H9 (cell line): Measurements from ENCODE around the gene MLPH. TPM values are rescaled to one million over a fixed set of nuclear protein-coding genes. Genes with fewer than 3 reads are reported as not detected.

Experiments
- DNase-seq: peaks from one replicate; pipeline ENCODE4 v3.0.0-alpha.2; 2017
- H2AFZ ChIP-seq: one replicate; pipeline ENCODE4 v1.6.1; 2013; ENCODE audit warnings: mild to moderate bottlenecking, low read length, control low read depth, moderate library complexity
- H2AK5ac ChIP-seq: 2 replicates; pipeline ENCODE4 v1.6.1; 2013; ENCODE audit warnings: low read length, control low read depth, mixed read lengths; ENCODE audit not compliant: insufficient read length
- H2BK120ac ChIP-seq: one replicate; pipeline ENCODE4 v1.6.1; 2013; ENCODE audit warnings: low read depth, mild to moderate bottlenecking, low read length, control low read depth, inconsistent platforms; ENCODE audit not compliant: poor library complexity, severe bottlenecking
- H2BK12ac ChIP-seq: 2 replicates; pipeline ENCODE4 v1.6.1; 2013; ENCODE audit warnings: low read length, control low read depth, mixed read lengths, low read depth; ENCODE audit not compliant: insufficient read length
- H2BK15ac ChIP-seq: 2 replicates; pipeline ENCODE4 v1.6.1; 2013; ENCODE audit warnings: low read depth, low read length, control low read depth
- H2BK20ac ChIP-seq: one replicate; pipeline ENCODE4 v1.6.1; 2013; ENCODE audit warnings: low read depth, mild to moderate bottlenecking, low read length, control low read depth, inconsistent platforms; ENCODE audit not compliant: poor library complexity, severe bottlenecking
- H2BK5ac ChIP-seq: 2 replicates; pipeline ENCODE4 v1.6.1; 2013; ENCODE audit warnings: low read length, control low read depth, mixed read lengths; ENCODE audit not compliant: insufficient read length
- H3K14ac ChIP-seq: 2 replicates; pipeline ENCODE4 v1.6.1; 2013; ENCODE audit warnings: low read length, control low read depth; ENCODE audit not compliant: insufficient read depth
- H3K18ac ChIP-seq: 2 replicates; pipeline ENCODE4 v1.6.1; 2013; ENCODE audit warnings: low read depth, mild to moderate bottlenecking, mixed read lengths, low read length, control low read depth; ENCODE audit not compliant: insufficient read length
- H3K23ac ChIP-seq: 2 replicates; pipeline ENCODE4 v1.6.1; 2013; ENCODE audit warnings: low read length, control low read depth, mixed read lengths, low read depth; ENCODE audit not compliant: insufficient read length
- H3K23me2 ChIP-seq: 2 replicates; pipeline ENCODE4 v1.6.1; 2013; ENCODE audit warnings: low read depth, mild to moderate bottlenecking, mixed read lengths, low read length, control low read depth; ENCODE audit not compliant: insufficient read length, poor library complexity, severe bottlenecking
- H3K27ac ChIP-seq: 2 replicates; pipeline ENCODE4 v1.5.1; 2013; ENCODE audit warnings: low read length, control low read depth, mixed read lengths, low read depth; ENCODE audit not compliant: insufficient read length
- H3K27me3 ChIP-seq: 2 replicates; pipeline ENCODE4 v1.6.1; 2013; ENCODE audit warnings: low read length, control low read depth, inconsistent platforms; ENCODE audit not compliant: insufficient read depth
- H3K4ac ChIP-seq: 2 replicates; pipeline ENCODE4 v1.6.1; 2013; ENCODE audit warnings: low read depth, mild to moderate bottlenecking, control low read depth, inconsistent platforms, low read length, moderate library complexity
- H3K4me1 ChIP-seq: 2 replicates; pipeline ENCODE4 v1.6.1; 2013; ENCODE audit warnings: low read length, control low read depth, inconsistent platforms; ENCODE audit not compliant: insufficient read depth
- H3K4me2 ChIP-seq: 2 replicates; pipeline ENCODE4 v1.6.1; 2013; ENCODE audit warnings: low read length, control low read depth, mixed read lengths; ENCODE audit not compliant: insufficient read length, insufficient read depth
- H3K56ac ChIP-seq: 2 replicates; pipeline ENCODE4 v1.6.1; 2013; ENCODE audit warnings: low read depth, mild to moderate bottlenecking, mixed read lengths, low read length, control low read depth; ENCODE audit not compliant: insufficient read length
- H3K79me1 ChIP-seq: 2 replicates; pipeline ENCODE4 v1.6.1; 2013; ENCODE audit warnings: low read depth, mild to moderate bottlenecking, moderate library complexity, low read length, control low read depth, inconsistent platforms; ENCODE audit not compliant: insufficient read depth, poor library complexity, severe bottlenecking
- H3K79me2 ChIP-seq: 2 replicates; pipeline ENCODE4 v1.6.1; 2013; ENCODE audit warnings: low read length, control low read depth, inconsistent platforms; ENCODE audit not compliant: insufficient read depth
- H3K9ac ChIP-seq: 2 replicates; pipeline ENCODE4 v1.6.1; 2013; ENCODE audit warnings: low read length, control low read depth, mixed read lengths; ENCODE audit not compliant: insufficient read length; ENCODE audit errors: extremely low read depth
- H3K9me3 ChIP-seq: one replicate; pipeline ENCODE4 v1.6.1; 2013; ENCODE audit warnings: low read depth, low read length, inconsistent platforms; ENCODE audit not compliant: control insufficient read depth
- H3T11ph ChIP-seq: one replicate; pipeline ENCODE4 v1.6.1; 2013; ENCODE audit warnings: mild to moderate bottlenecking, low read length, control low read depth, inconsistent platforms
- H4K20me1 ChIP-seq: one replicate; pipeline ENCODE4 v1.6.1; 2013; ENCODE audit not compliant: control insufficient read depth, insufficient read length, insufficient read depth
- H4K5ac ChIP-seq: 2 replicates; pipeline ENCODE4 v1.6.1; 2013; ENCODE audit warnings: low read depth, mild to moderate bottlenecking, mixed read lengths, low read length, control low read depth; ENCODE audit not compliant: insufficient read length
- H4K8ac ChIP-seq: replicated peaks from 2 replicates; pipeline ENCODE4 v1.6.1; 2013; ENCODE audit warnings: low read length, control low read depth, mixed read lengths, low read depth; ENCODE audit not compliant: insufficient read length
- H4K91ac ChIP-seq: 2 replicates; pipeline ENCODE4 v1.6.1; 2013; ENCODE audit warnings: low read depth, mild to moderate bottlenecking, moderate library complexity, mixed read lengths, low read length, control low read depth; ENCODE audit not compliant: insufficient read length
- H3K27ac Mint-ChIP-seq, 3 experiments: 2 replicates in 2 of 3; 3 replicates in 1 of 3; pipeline ENCODE4 v1.8.0; 2020 to 2021; ENCODE audit warnings: mixed read lengths in 3 of 3, mild to moderate bottlenecking in 1 of 3, moderate library complexity in 1 of 3
- H3K27me3 Mint-ChIP-seq: 2 replicates; pipeline ENCODE4 v1.8.0; 2021; ENCODE audit warnings: low read depth, mild to moderate bottlenecking, moderate library complexity, mixed read lengths
- H3K36me3 Mint-ChIP-seq, 3 experiments: 2 replicates in 2 of 3; 3 replicates in 1 of 3; pipeline ENCODE4 v1.8.0; 2020 to 2021; ENCODE audit warnings: low read depth in 3 of 3, mixed read lengths in 3 of 3; ENCODE audit not compliant: insufficient read depth in 1 of 3
- H3K4me1 Mint-ChIP-seq, 2 experiments: 2 replicates each; pipeline ENCODE4 v1.8.0; 2020; ENCODE audit warnings: mixed read lengths in 2 of 2
- H3K4me3 Mint-ChIP-seq, 2 experiments: 2 replicates in 1 of 2; 3 replicates in 1 of 2; pipeline ENCODE4 v1.8.0; 2020 to 2021; ENCODE audit warnings: mild to moderate bottlenecking in 2 of 2, mixed read lengths in 2 of 2, moderate library complexity in 1 of 2
- H3K9me3 Mint-ChIP-seq, 2 experiments: 2 replicates in 1 of 2; 3 replicates in 1 of 2; pipeline ENCODE4 v1.8.0; 2020; ENCODE audit warnings: mild to moderate bottlenecking in 2 of 2, mixed read lengths in 2 of 2, moderate library complexity in 1 of 2
- WGBS: extraction: QIAGEN DNeasy Blood & Tissue Kit; methylation state at CpG from one replicate; pipeline ENCODE4 v1.1.7; 2013; ENCODE audit warnings: missing lambda C conversion rate, low lambda C conversion rate, mixed read lengths; ENCODE audit not compliant: insufficient read length; ENCODE audit errors: extremely low coverage; 5-methylcytosine and 5-hydroxymethylcytosine counted together
- total RNA-seq: library from RNA; stranded (reverse); gene quantifications from 2 replicates; pipeline ENCODE4 v1.2.1, GENCODE V29; 2021
- TF ChIP-seq, protein P1 (sequence below): fragments of 200-600 bp; sonication (generic); conservative IDR thresholded peaks from 3 replicates; pipeline ENCODE4 v1.8.0; 2021; ENCODE audit warnings: antibody characterized with exemption, mild to moderate bottlenecking

MLPH gene
- total RNA-seq, 1 experiment from 2014 or later: 3.4 TPM

DNA sequence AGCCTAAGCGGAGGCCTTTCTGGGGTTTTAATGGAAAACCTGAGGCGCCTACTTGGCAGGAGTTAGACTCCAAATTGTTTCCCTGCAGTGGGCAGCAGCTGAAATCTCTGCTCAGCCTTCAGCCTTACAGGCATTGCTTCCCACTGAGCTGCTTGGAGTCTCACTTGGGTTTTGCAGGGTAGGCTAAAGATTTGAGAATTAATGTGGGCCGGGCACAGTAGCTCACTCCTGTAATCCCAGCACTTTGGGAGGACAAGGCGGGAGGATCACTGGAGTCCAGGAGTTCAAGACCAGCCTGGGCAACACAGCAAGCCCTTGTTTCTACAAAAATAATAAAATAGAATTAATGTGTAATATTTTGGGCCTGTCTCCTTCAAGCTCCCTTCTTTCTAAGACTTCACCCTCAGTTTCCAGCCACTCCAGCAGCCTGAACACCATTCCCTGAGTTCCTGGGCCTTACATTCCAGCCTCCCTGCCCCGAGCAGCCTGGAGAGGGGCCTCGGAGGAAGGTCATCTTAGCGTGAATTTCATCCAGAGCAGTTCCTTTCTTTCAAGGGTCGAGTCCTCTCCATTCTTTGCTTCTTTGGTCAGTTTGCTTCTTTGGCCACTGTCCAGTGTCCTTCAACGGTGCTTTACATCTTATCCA lies 112.5 kb downstream of the MLPH start:
- Mint-ChIP-seq H3K4me3 (no peak overlapping the region), H3K27ac (peak overlapping the region in 2 of 3 experiments; percentile 49 to 79; a peak in 3 of 7 replicates), H3K27me3 (peaks cover 17% of the 10 kb centered on the region), H3K4me1 (peaks cover 75 to 76% of the 10 kb centered on the region in 2 experiments), H3K36me3 (no peaks in the 10 kb centered on the region; a peak in 2 of 7 replicates), H3K9me3 (no peaks in the 10 kb centered on the region; a peak in 1 of 5 replicates)
- Histone ChIP-seq H3K9ac (no peak overlapping the region), H3T11ph (no peak overlapping the region), H3K27me3 (no peaks in the 10 kb centered on the region), H4K20me1 (no peaks in the 10 kb centered on the region), H2BK5ac (no peak overlapping the region), H2AK5ac (no peak overlapping the region), H2BK20ac (no peak overlapping the region), H2BK15ac (no peak overlapping the region), H3K4me1 (peaks cover 11% of the 10 kb centered on the region; the same call in 1 of the 2 replicates), H3K18ac (no peak overlapping the region), H4K5ac (no peak overlapping the region), H3K14ac (no peak overlapping the region), H3K23ac (no peak overlapping the region), H3K79me2 (no peaks in the 10 kb centered on the region), H3K56ac (no peak overlapping the region), H3K23me2 (no peaks in the 10 kb centered on the region), H4K8ac (no peak overlapping the region), H3K9me3 (no peaks in the 10 kb centered on the region), H2AFZ (no peak overlapping the region), H4K91ac (no peak overlapping the region), H3K27ac (no peak overlapping the region), H2BK120ac (no peak overlapping the region), H2BK12ac (no peak overlapping the region), H3K4ac (no peak overlapping the region), H3K79me1 (no peaks in the 10 kb centered on the region), H3K4me2 (no peak overlapping the region)
- TF ChIP-seq, protein P1, sequence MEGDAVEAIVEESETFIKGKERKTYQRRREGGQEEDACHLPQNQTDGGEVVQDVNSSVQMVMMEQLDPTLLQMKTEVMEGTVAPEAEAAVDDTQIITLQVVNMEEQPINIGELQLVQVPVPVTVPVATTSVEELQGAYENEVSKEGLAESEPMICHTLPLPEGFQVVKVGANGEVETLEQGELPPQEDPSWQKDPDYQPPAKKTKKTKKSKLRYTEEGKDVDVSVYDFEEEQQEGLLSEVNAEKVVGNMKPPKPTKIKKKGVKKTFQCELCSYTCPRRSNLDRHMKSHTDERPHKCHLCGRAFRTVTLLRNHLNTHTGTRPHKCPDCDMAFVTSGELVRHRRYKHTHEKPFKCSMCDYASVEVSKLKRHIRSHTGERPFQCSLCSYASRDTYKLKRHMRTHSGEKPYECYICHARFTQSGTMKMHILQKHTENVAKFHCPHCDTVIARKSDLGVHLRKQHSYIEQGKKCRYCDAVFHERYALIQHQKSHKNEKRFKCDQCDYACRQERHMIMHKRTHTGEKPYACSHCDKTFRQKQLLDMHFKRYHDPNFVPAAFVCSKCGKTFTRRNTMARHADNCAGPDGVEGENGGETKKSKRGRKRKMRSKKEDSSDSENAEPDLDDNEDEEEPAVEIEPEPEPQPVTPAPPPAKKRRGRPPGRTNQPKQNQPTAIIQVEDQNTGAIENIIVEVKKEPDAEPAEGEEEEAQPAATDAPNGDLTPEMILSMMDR: no peak
- no CpG with 5 or more reads among the region's 9 CpGs for WGBS
- DNase-seq: no peak
